ENCODE results near the gene GSTM3.

The GSTM3 gene

GRCh38 chr1:109770331-109771095, 29.7 kb upstream of the GSTM3 start:
- Histone ChIP-seq H3F3A (ENCODE audit: control insufficient read depth, insufficient read depth) (no peaks in the 10 kb centered on the region), H4K20me1 (ENCODE audit: control insufficient read depth, insufficient read depth, low read depth, low read length) (no peaks in the 10 kb centered on the region), H3K4me1 (ENCODE audit: control insufficient read depth, low read length) (no peaks in the 10 kb centered on the region), H3K9me2 (replicated peaks; ENCODE audit: control insufficient read depth, low read length) (no peaks in the 10 kb centered on the region), H3K4me3 (ENCODE audit: low read length) (no peak overlapping the region), H3K27me3 (ENCODE audit: control insufficient read depth, low read length) (peaks cover 3% of the 10 kb centered on the region; the same call in 1 of the 2 replicates), H3K79me2 (ENCODE audit: control insufficient read depth, low read length) (no peaks in the 10 kb centered on the region), H3K4me2 (ENCODE audit: low read length) (no peak overlapping the region), H3K36me3 (ENCODE audit: control insufficient read depth, low read length) (no peaks in the 10 kb centered on the region), H3K27ac (ENCODE audit: low read depth, low read length) (no peak overlapping the region), H3K9me3 (ENCODE audit: control insufficient read depth, insufficient read depth, low read length) (no peaks in the 10 kb centered on the region)
- TF ChIP-seq EZH2phosphoT487 (IDR thresholded peaks at IDR 0.05; ENCODE audit: borderline replicate concordance, low read length) (no peak), CTCF (IDR thresholded peaks at IDR 0.05; ENCODE audit: low read depth, low read length, poor library complexity, severe bottlenecking) (no peak)

- Histone ChIP-seq H4K20me1 (ENCODE audit: control insufficient read depth, insufficient read depth, low read depth, low read length) (no peaks in the 10 kb centered on the region), H3K27me3 (ENCODE audit: control insufficient read depth, low read length) (peaks cover 3% of the 10 kb centered on the region; the same call in 1 of the 2 replicates), H3K9me3 (ENCODE audit: control insufficient read depth, insufficient read depth, low read length) (no peaks in the 10 kb centered on the region), H3K4me2 (ENCODE audit: low read length) (no peak overlapping the region), H3K4me3 (ENCODE audit: low read length) (no peak overlapping the region), H3F3A (ENCODE audit: control insufficient read depth, insufficient read depth) (no peaks in the 10 kb centered on the region), H3K9me2 (replicated peaks; ENCODE audit: control insufficient read depth, low read length) (no peaks in the 10 kb centered on the region), H3K27ac (ENCODE audit: low read depth, low read length) (no peak overlapping the region), H3K79me2 (ENCODE audit: control insufficient read depth, low read length) (no peaks in the 10 kb centered on the region), H3K4me1 (ENCODE audit: control insufficient read depth, low read length) (no peaks in the 10 kb centered on the region), H3K36me3 (ENCODE audit: control insufficient read depth, low read length) (no peaks in the 10 kb centered on the region)
- TF ChIP-seq EZH2phosphoT487 (IDR thresholded peaks at IDR 0.05; ENCODE audit: borderline replicate concordance, low read length) (no peak), CTCF (IDR thresholded peaks at IDR 0.05; ENCODE audit: low read depth, low read length, poor library complexity, severe bottlenecking) (no peak)
These were observed 28.7 kb upstream of the GSTM3 start for GRCh38 chr1:109769330-109770078.

GRCh38 chr1:109768820-109769219, 28.0 kb upstream of the GSTM3 start:
- H3F3A ChIP-seq (ENCODE audit: control insufficient read depth, insufficient read depth) = no peaks in the 10 kb centered on the region
- no peaks in the 10 kb centered on the region for H3K4me1 ChIP-seq (ENCODE audit: control insufficient read depth, low read length)
- no peaks in the 10 kb centered on the region for H3K9me3 ChIP-seq (ENCODE audit: control insufficient read depth, insufficient read depth, low read length)
- no peaks in the 10 kb centered on the region for H3K79me2 ChIP-seq (ENCODE audit: control insufficient read depth, low read length)
- H3K9me2 ChIP-seq (replicated peaks; ENCODE audit: control insufficient read depth, low read length) = no peaks in the 10 kb centered on the region
- H3K4me3 ChIP-seq (ENCODE audit: low read length) = no peak overlapping the region
- H3K27ac ChIP-seq (ENCODE audit: low read depth, low read length) = no peak overlapping the region
- peaks cover 3% of the 10 kb centered on the region; the same call in 1 of the 2 replicates for H3K27me3 ChIP-seq (ENCODE audit: control insufficient read depth, low read length)
- H4K20me1 ChIP-seq (ENCODE audit: control insufficient read depth, insufficient read depth, low read depth, low read length) = no peaks in the 10 kb centered on the region
- H3K4me2 ChIP-seq (ENCODE audit: low read length) = no peak overlapping the region
- H3K36me3 ChIP-seq (ENCODE audit: control insufficient read depth, low read length) = no peaks in the 10 kb centered on the region
- no peak for TF ChIP-seq CTCF (IDR thresholded peaks at IDR 0.05; ENCODE audit: low read depth, low read length, poor library complexity, severe bottlenecking)
- TF ChIP-seq EZH2phosphoT487 (IDR thresholded peaks at IDR 0.05; ENCODE audit: borderline replicate concordance, low read length) = no peak

Measured in DOHH2 (cell line).